HAP-1 (cell line): ENCODE measurements around the gene RADIL.

Source experiments
- DNase-seq, 2 experiments: peaks; one replicate each; pipeline ENCODE4 v3.0.0-alpha.2; 2016 to 2020; ENCODE audit warnings: low spot score in 2 of 2
- H3K27me3 ChIP-seq: fragments of 250-450 bp; sonication (Bioruptor Pico); 2 replicates; pipeline ENCODE4 v1.5.1; 2020; ENCODE audit warnings: low read depth, mild to moderate bottlenecking, moderate library complexity
- H3K36me3 ChIP-seq: fragments of 250-450 bp; sonication (Bioruptor Pico); replicated peaks from 2 replicates; pipeline ENCODE4 v1.5.1; 2020; ENCODE audit warnings: mild to moderate bottlenecking
- H3K4me1 ChIP-seq: fragments of 250-450 bp; sonication (Bioruptor Pico); 2 replicates; pipeline ENCODE4 v1.5.1; 2020; ENCODE audit warnings: mild to moderate bottlenecking
- H3K4me3 ChIP-seq: fragments of 250-450 bp; sonication (Bioruptor Pico); 2 replicates; pipeline ENCODE4 v1.5.1; 2020; ENCODE audit warnings: mild to moderate bottlenecking, moderate library complexity
- H3K9me3 ChIP-seq: fragments of 250-450 bp; sonication (Bioruptor Pico); 2 replicates; pipeline ENCODE4 v1.5.1; 2020; ENCODE audit warnings: mild to moderate bottlenecking, moderate library complexity
- in situ Hi-C: fragments of 300-500 bp; cut with MboI; formaldehyde crosslinking; loops from 3 replicates; pipeline ENCODE4 v1.14.3; 2020; ENCODE audit warnings: low sequenced_read_pairs, inconsistent platforms, mixed read lengths

RADIL gene

GRCh38 chr7:4749798-4750197, 133.7 kb downstream of the RADIL start:
- Histone ChIP-seq H3K9me3 (no peaks in the 10 kb centered on the region), H3K4me3 (no peak overlapping the region), H3K4me1 (peaks cover 9% of the 10 kb centered on the region), H3K36me3 (peaks cover 43% of the 10 kb centered on the region), H3K27me3 (no peaks in the 10 kb centered on the region)
- no peak for DNase-seq
- in situ Hi-C loops = loop anchor here (5.0 to 25.0 kb wide), 2 partner anchors 67 to 137 kb away; partner anchors contain the start of gene FOXK1

DNA sequence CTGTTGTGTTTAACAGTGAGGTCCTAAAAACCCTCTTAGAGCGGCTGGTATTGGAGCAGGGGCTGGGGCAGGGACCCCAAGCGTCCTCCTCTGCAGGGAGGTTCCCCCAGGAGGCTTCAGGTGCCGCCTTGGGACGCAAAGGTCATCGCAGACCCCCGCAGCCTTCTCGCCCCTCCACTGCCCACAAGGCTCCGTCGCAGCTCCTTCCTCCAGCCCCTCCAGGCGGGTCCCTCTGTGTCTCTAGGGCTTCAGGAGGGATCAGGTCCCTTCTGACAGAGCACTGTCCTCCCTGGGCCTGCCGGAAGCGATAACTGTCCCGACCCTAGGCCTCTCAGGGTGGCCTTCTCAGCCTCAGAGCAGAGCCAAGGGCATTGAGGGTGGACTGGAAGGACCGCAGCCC, 134.2 kb downstream of the RADIL start:
- Histone ChIP-seq H3K4me1 (peaks cover 13% of the 10 kb centered on the region), H3K36me3 (peaks cover 39% of the 10 kb centered on the region), H3K4me3 (no peak overlapping the region), H3K27me3 (no peaks in the 10 kb centered on the region), H3K9me3 (no peaks in the 10 kb centered on the region)
- in situ Hi-C loops = no loop called here
- no peak for DNase-seq
